Activated CD4-positive, alpha-beta T cell treated with anti-CD3 and anti-CD28 coated beads for 48 hours (primary cell): ENCODE data around the gene UNC13B.
"Not testable (repeated sequence)": the region's sequence is repeated elsewhere in the genome, so short reads cannot be mapped to it uniquely, and the experiment has no call there.

Source experiments
- DNase-seq: peaks from one replicate; pipeline ENCODE4 v3.0.0-alpha.2; 2020

The UNC13B gene

GRCh38 chr9:35161713-35162604 lies at the start of gene UNC13B:
UNC13B (plus strand) TSS chr9:35162009; CDS start chr9:35162284, 275 bp downstream.
- DNase-seq = peak; percentile 82

GRCh38 chr9:35112257-35113020 lies 49.4 kb upstream of the UNC13B start:
- no peak for DNase-seq

DNA sequence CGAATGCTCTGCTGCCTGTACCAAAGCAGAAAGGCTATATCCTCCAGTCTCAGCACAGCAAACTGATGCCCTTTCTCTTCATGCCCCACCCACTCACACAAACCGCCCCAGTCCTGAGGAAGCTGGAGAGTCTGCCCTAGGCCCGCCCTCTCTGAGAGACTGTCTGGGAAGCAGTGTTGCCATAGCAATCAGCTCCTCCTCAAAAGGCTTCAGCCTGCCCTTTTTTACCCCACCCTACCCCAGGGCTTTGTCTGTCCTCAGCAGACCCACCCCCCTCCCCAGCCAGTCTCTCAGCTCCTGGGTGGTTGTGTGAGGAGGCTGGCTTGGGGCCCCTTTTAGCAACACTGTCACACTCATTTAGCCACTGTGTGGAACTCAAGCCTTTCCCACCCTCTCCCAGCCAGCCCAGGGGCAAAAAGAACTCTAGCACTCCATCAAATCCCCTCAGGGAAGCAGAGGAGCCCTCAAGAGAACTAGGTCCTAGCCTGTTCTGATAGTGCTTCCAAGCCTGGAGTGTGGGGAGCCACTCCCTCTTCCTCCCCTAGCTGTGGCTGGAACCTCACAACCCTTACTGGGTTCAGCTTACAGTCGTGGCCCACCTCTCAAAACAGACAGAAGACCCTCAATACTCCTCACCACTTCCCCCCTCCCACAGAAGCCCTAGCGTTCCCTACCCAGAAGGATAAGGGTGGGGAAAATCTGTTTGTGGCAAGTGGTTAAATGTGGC lies 47.5 kb upstream of the UNC13B start:
- peak; percentile 80 for DNase-seq

DNA sequence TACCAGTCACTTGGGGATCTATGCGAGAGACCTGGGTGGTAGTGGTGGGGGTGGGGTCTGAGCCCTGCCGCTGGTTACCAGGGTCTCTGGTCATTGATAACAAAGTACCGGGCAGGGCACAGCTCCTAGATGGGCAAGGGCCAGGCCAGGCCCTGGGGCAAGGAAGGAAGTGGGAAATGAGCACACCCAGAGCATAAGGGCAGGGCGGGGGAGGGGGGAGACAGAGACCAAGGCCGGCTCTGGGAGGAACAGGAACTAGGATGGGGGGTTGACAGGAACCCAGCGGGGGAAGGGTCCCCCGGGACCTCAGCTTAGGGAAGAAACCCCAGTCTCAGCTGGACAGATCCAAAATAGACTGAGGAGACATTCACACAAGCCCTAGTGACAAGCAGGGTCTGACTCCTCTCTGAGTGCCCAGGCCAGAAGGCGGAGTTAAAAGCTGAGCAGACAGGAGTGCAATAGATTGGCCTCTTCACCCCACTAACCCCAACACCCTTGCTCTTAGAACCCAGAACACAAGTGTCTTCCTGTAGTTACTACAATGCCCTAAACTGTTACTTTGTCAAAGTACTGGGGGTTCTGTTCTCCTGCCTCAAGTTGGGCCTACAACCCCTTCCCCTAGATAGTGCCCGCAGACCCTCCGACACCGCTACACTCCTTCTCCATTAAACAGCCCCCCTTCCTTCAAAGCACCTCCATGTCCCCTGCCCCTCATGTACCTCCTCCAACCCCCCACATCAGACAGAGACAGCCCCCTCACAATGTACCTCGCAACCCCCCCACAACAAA lies 46.8 kb upstream of the UNC13B start:
- DNase-seq = peak; percentile 55

- peak; percentile 96 for DNase-seq
Measured at GRCh38 chr9:35115680-35116538, 45.9 kb upstream of the UNC13B start, which contains the start of gene ATOSB. ATOSB (minus strand) TSS chr9:35115862; CDS start chr9:35108274, 7,588 bp downstream.

- no peak for DNase-seq
Measured at GRCh38 chr9:35116539-35116897, 45.3 kb upstream of the UNC13B start.

GRCh38 chr9:35116898-35117551 lies 44.8 kb upstream of the UNC13B start:
- peak; percentile 90 for DNase-seq

DNA sequence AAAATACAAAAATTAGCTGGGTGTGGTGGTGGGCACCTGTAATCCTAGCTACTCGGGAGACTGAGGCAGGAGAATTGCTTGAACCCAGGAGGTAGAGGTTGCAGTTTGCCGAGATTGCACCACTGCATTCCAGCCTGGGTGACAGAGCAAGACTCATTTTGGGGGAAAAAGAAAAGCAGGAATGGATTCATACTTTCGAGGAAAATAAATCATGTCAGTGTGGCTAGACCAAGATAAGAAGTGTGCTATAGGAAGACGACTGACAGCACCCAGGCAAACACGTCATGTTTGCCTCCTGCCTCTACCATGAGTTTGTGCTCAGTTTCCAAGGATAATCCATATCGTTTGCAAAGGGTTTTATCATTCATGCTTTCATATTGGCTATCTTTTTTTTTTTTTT lies 26.9 kb upstream of the UNC13B start:
- no peak for DNase-seq

DNA sequence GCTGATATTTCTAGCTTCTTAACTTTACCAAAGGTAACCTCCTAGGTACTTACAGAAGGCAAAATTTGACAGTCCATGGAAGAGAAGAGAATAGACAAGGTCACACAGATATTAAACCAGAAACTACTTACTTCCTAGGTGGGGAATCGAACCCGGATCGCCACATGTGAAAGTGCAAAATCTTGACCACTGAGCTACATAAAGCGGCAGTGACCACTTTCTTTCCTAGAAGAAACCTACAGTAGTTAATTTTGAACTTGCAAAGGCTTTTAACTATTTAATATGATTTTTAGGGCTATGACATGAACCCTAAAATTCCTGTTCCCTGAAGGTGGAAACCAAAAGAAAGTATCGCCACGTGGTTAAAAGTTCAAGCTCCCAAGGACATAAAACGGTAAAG lies 25.8 kb upstream of the UNC13B start:
- DNase-seq = no peak

DNA sequence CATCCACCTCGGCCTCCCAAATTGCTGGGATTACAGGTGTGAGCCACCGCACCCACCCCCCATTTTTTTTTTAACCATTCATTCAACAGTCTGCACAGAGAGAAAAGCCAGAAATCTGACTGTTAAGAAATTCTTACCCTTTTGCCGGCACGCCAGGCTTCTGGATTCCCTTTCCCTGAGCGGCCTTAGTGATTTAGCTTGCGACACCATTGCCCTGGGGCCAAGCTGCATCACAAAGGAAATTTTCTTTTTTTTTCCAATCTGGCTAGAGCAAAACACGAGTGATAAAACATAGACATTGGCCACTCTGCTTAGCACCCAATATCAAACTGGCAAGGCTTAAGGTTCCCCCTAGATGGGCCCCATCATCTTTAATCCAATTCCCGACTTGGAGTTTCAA lies 24.9 kb upstream of the UNC13B start:
- no peak for DNase-seq

GRCh38 chr9:35140093-35140492 lies 21.7 kb upstream of the UNC13B start:
- DNase-seq = no peak

GRCh38 chr9:35142037-35142436 lies 19.8 kb upstream of the UNC13B start:
- no peak for DNase-seq

- not testable (repeated sequence) for DNase-seq
Measured at GRCh38 chr9:35147941-35148563, 13.8 kb upstream of the UNC13B start.

GRCh38 chr9:35152926-35153325 lies 8.9 kb upstream of the UNC13B start:
- DNase-seq = no peak

DNA sequence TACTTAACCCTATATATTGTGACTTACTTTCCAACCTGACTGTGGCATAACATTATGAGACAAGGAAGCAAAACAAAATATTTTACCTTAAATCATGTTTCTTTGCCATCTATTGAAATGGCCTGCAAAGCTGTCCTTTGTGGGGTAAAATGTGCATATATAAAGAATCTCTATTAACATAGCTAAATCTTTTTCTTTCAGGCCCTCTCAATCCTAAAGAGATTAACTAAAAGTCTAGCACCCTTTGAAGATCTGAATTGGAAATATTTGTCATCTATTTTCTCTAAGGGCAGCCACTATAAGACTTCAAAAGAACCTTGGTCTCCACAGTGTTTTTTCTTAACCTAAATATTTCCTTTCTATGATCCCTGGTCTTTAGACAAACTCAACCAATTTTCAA lies 5.0 kb upstream of the UNC13B start:
- DNase-seq = no peak

- not testable (repeated sequence) for DNase-seq
Measured at GRCh38 chr9:35157836-35158235, 4.0 kb upstream of the UNC13B start.

- no peak for DNase-seq
Measured at GRCh38 chr9:35158501-35159280, 3.1 kb upstream of the UNC13B start.

DNA sequence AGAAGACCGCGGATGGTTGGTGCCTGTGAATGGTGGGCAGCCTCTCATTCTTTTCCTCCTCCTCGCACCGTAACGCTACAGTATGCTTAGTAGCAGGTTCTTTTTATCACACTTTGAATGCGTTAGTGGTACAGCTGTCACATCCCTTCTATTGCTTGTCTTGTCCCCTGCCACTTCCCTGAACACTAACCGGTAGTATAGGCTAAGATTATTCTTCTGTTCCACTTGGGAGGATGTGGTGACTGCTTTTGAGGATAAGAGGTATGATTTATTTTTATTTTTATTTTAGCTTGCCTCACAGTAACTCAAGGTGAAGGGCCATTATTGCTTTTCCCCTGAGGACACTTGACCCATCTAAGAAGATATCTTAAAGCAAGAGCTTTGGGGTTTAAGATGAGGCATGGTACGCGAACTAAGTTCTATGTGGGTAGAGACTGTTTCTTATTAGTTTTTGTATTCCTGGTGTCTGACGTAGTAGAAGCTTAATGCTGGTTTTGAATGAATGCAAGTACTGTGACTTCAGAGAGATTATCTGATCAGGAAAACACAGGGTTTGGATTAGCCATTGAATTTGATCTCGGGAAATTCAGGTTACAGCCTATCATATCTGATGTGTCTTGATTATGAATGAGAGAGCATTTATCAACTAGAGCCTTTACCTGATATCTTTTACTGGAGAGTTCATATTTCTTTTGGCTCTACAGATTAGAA lies 951 bp downstream of the UNC13B start:
- DNase-seq = no peak

DNA sequence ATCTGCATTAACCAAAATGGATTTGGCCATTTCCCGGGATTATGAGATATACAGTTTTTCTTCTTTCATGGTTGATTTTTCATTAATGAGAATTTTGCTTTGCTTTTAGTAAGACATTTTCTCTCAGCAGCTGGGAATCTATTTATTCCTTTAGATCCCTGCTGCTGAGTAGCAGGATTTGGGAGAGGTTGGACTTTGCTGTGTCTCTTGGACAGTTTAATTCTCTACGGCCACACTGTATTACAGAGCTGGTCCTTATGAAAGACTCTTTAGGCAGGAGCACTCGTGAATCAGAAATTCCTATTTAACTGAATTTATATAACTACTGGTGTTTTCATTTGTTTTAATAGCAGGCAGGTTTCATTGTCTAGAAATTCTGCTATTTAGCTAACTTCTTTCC lies 1.6 kb downstream of the UNC13B start:
- no peak for DNase-seq
